K562 (cell line): ENCODE measurements around the gene CFAP251.

Experiments
- CBX3 ChIP-seq, 2 experiments: IDR thresholded peaks; 1 replicate in 1 of 2; 2 replicates in 1 of 2; pipeline ENCODE4 v1.6.1; 2012; ENCODE audit warnings: inconsistent platforms in 2 of 2, low read length in 2 of 2, borderline replicate concordance in 1 of 2, control low read depth in 1 of 2
- HNRNPLL ChIP-seq: fragments of 200-400 bp; formaldehyde crosslinking; IDR thresholded peaks from 2 replicates; pipeline ENCODE4 v1.6.1; 2017; ENCODE audit warnings: low read length, low read depth, mild to moderate bottlenecking; ENCODE audit not compliant: poor library complexity, severe bottlenecking
- MTA3 ChIP-seq: fragments of 450-650 bp; formaldehyde crosslinking; IDR thresholded peaks from 2 replicates; pipeline ENCODE4 v1.6.1; 2017; ENCODE audit warnings: mild to moderate bottlenecking, borderline replicate concordance
- TAF1 ChIP-seq: IDR thresholded peaks from 2 replicates; pipeline ENCODE4 v1.6.1; 2011; ENCODE audit warnings: mild to moderate bottlenecking, low read length, moderate library complexity; ENCODE audit not compliant: insufficient read depth, control insufficient read depth, severe bottlenecking; ENCODE audit errors: extremely low read depth
- TF ChIP-seq, protein P1 (sequence below), 2 experiments: fragments of 150-350 bp in 1 of 2; IDR thresholded peaks; 2 replicates each; pipeline ENCODE4 v1.6.1; 2012 to 2016; ENCODE audit warnings: low read depth in 2 of 2, low read length in 2 of 2, mild to moderate bottlenecking in 1 of 2, moderate library complexity in 1 of 2
- TF ChIP-seq, protein P2 (sequence below), 3 experiments: IDR thresholded peaks in 2 of 3; conservative IDR thresholded peaks in 1 of 3; 2 replicates each; pipeline ENCODE4 v1.5.1; 2011 to 2012; ENCODE audit warnings: low read length in 3 of 3, mild to moderate bottlenecking in 3 of 3, control low read depth in 2 of 3, improper control_type of control experiment in 1 of 3, inconsistent platforms in 1 of 3, low read depth in 1 of 3, mixed read lengths in 1 of 3, moderate library complexity in 1 of 3; ENCODE audit not compliant: insufficient read depth in 2 of 3
- TF ChIP-seq, protein P3 (sequence below): sonication (generic); formaldehyde crosslinking; IDR thresholded peaks from 2 replicates; pipeline ENCODE4 v1.8.1; 2023; ENCODE audit warnings: mild to moderate bottlenecking, missing genetic modification reagents

DNA sequence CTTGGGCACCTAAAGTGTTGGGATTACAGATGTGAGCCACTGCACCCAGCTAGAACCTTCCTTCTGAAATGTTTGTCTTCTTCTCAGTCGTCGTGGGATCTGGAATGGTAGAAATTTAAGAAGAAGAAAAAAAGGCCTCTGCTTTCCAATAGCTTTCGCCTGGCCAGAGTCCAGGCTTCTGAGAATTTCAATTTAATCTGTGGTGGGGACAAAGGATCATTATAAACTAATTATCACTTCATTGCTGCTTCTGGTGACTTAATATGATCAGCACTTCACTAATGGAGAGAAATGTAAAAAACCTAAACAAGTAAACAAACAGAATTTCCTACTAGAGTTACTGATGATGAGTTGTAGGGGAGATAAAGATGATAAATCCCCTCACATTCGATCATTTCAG, 51.3 kb downstream of the CFAP251 start:
- TF ChIP-seq, protein P1, sequence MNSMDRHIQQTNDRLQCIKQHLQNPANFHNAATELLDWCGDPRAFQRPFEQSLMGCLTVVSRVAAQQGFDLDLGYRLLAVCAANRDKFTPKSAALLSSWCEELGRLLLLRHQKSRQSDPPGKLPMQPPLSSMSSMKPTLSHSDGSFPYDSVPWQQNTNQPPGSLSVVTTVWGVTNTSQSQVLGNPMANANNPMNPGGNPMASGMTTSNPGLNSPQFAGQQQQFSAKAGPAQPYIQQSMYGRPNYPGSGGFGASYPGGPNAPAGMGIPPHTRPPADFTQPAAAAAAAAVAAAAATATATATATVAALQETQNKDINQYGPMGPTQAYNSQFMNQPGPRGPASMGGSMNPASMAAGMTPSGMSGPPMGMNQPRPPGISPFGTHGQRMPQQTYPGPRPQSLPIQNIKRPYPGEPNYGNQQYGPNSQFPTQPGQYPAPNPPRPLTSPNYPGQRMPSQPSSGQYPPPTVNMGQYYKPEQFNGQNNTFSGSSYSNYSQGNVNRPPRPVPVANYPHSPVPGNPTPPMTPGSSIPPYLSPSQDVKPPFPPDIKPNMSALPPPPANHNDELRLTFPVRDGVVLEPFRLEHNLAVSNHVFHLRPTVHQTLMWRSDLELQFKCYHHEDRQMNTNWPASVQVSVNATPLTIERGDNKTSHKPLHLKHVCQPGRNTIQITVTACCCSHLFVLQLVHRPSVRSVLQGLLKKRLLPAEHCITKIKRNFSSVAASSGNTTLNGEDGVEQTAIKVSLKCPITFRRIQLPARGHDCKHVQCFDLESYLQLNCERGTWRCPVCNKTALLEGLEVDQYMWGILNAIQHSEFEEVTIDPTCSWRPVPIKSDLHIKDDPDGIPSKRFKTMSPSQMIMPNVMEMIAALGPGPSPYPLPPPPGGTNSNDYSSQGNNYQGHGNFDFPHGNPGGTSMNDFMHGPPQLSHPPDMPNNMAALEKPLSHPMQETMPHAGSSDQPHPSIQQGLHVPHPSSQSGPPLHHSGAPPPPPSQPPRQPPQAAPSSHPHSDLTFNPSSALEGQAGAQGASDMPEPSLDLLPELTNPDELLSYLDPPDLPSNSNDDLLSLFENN (IDR thresholded peaks at IDR 0.05; ENCODE audit: low read depth in 2 of 2, low read length in 2 of 2), result no peak
- TF ChIP-seq, protein P2, sequence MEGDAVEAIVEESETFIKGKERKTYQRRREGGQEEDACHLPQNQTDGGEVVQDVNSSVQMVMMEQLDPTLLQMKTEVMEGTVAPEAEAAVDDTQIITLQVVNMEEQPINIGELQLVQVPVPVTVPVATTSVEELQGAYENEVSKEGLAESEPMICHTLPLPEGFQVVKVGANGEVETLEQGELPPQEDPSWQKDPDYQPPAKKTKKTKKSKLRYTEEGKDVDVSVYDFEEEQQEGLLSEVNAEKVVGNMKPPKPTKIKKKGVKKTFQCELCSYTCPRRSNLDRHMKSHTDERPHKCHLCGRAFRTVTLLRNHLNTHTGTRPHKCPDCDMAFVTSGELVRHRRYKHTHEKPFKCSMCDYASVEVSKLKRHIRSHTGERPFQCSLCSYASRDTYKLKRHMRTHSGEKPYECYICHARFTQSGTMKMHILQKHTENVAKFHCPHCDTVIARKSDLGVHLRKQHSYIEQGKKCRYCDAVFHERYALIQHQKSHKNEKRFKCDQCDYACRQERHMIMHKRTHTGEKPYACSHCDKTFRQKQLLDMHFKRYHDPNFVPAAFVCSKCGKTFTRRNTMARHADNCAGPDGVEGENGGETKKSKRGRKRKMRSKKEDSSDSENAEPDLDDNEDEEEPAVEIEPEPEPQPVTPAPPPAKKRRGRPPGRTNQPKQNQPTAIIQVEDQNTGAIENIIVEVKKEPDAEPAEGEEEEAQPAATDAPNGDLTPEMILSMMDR (IDR thresholded peaks at IDR 0.05 in 2 of 3, conservative IDR thresholded peaks at IDR 0.05 in 1 of 3; ENCODE audit: insufficient read depth in 2 of 3, low read depth in 1 of 3, low read length in 3 of 3), result no peak
- TF ChIP-seq CBX3 (IDR thresholded peaks at IDR 0.05; ENCODE audit: borderline replicate concordance in 1 of 2, low read length in 2 of 2), result no peak
- TF ChIP-seq, protein P3, sequence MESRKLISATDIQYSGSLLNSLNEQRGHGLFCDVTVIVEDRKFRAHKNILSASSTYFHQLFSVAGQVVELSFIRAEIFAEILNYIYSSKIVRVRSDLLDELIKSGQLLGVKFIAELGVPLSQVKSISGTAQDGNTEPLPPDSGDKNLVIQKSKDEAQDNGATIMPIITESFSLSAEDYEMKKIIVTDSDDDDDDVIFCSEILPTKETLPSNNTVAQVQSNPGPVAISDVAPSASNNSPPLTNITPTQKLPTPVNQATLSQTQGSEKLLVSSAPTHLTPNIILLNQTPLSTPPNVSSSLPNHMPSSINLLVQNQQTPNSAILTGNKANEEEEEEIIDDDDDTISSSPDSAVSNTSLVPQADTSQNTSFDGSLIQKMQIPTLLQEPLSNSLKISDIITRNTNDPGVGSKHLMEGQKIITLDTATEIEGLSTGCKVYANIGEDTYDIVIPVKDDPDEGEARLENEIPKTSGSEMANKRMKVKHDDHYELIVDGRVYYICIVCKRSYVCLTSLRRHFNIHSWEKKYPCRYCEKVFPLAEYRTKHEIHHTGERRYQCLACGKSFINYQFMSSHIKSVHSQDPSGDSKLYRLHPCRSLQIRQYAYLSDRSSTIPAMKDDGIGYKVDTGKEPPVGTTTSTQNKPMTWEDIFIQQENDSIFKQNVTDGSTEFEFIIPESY, result no peak
- no peak for TF ChIP-seq HNRNPLL
- no peak for TF ChIP-seq TAF1
- no peak for TF ChIP-seq MTA3
